ENCODE measurements around the gene TIMM21. TPM values are rescaled to one million over a fixed set of nuclear protein-coding genes. Genes with fewer than 3 reads are reported as not detected.

The TIMM21 gene
- total and polyA plus RNA-seq, 8 donors = 22.1 to 54.3 (median 45.9) TPM

- DNase-seq (no peak), ATAC-seq (no peak)
- H3K27me3 ChIP-seq = peaks cover 0 to 16% of the 10 kb centered on the region in 2 donors
- no peak overlapping the region for H3K4me3 ChIP-seq
- TF ChIP-seq, protein P1, sequence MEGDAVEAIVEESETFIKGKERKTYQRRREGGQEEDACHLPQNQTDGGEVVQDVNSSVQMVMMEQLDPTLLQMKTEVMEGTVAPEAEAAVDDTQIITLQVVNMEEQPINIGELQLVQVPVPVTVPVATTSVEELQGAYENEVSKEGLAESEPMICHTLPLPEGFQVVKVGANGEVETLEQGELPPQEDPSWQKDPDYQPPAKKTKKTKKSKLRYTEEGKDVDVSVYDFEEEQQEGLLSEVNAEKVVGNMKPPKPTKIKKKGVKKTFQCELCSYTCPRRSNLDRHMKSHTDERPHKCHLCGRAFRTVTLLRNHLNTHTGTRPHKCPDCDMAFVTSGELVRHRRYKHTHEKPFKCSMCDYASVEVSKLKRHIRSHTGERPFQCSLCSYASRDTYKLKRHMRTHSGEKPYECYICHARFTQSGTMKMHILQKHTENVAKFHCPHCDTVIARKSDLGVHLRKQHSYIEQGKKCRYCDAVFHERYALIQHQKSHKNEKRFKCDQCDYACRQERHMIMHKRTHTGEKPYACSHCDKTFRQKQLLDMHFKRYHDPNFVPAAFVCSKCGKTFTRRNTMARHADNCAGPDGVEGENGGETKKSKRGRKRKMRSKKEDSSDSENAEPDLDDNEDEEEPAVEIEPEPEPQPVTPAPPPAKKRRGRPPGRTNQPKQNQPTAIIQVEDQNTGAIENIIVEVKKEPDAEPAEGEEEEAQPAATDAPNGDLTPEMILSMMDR (IDR thresholded peaks at IDR 0.05) = no peak
- H3K36me3 ChIP-seq = no peaks in the 10 kb centered on the region
- no peaks in the 10 kb centered on the region for H3K9me3 ChIP-seq
- intact Hi-C loops (cut with DNase I) = no loop called here
- H3K27ac ChIP-seq = no peak overlapping the region
- H3K4me1 ChIP-seq = no peaks in the 10 kb centered on the region
Measured at GRCh38 chr18:74183130-74183529, 34.8 kb downstream of the TIMM21 start.

DNA sequence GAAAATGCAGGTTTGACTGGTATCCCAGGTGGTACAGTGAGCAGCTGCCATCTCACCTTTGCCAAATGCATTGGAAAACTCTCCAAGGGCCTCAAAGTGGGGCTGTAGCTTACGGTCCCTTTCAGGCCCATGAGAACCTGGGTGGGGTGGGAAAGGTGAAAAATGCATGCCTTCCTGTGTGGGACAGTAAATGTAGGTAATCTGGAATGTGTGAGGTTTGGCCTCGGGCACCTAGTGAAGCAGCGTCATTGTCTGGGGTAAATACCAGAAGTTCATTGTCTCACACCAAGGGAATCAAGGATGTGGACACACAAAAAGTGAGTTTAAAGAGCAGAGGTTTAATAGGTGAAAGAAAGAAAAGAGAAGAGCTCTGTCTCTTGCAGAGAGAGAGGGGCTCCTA lies 36.6 kb downstream of the TIMM21 start:
- DNase-seq (no peak), ATAC-seq (no peak)
- Histone ChIP-seq H3K36me3 (no peaks in the 10 kb centered on the region), H3K9me3 (no peaks in the 10 kb centered on the region), H3K4me1 (no peaks in the 10 kb centered on the region), H3K27me3 (peaks cover 0 to 16% of the 10 kb centered on the region in 2 donors), H3K27ac (no peak overlapping the region), H3K4me3 (no peak overlapping the region)
- intact Hi-C loops (cut with DNase I) = no loop called here
- TF ChIP-seq, protein P1 (IDR thresholded peaks at IDR 0.05) = no peak

DNA sequence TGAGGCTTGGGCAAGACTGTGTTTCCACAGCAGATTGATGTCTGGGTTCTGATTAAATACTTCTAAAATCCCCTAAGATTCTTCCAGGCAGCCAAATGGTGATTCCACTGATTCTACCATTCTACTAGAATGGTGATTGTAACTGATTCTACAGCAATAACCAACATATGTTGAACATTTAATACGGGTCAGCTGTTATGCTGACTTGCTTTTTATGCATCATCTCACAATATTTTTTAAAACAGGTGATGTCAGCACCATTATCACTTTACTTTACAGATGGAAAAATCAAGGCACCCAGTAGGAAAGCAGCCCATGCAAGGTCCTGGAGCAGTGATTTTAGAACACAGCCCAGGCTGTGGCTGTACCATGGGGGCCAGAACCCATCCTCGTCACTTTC lies 37.5 kb downstream of the TIMM21 start:
- H3K27ac ChIP-seq = no peak overlapping the region
- no peak overlapping the region for H3K4me3 ChIP-seq
- TF ChIP-seq, protein P1 (IDR thresholded peaks at IDR 0.05) = no peak
- no peaks in the 10 kb centered on the region for H3K36me3 ChIP-seq
- peaks cover 0 to 16% of the 10 kb centered on the region in 2 donors for H3K27me3 ChIP-seq
- intact Hi-C loops (cut with DNase I) = no loop called here
- H3K9me3 ChIP-seq = no peaks in the 10 kb centered on the region
- DNase-seq (no peak), ATAC-seq (no peak)
- H3K4me1 ChIP-seq = no peaks in the 10 kb centered on the region

GRCh38 chr18:74186661-74187060 lies 38.3 kb downstream of the TIMM21 start:
- Histone ChIP-seq H3K4me3 (no peak overlapping the region), H3K4me1 (no peaks in the 10 kb centered on the region), H3K9me3 (no peaks in the 10 kb centered on the region), H3K27me3 (peaks cover 0 to 16% of the 10 kb centered on the region in 2 donors), H3K36me3 (no peaks in the 10 kb centered on the region), H3K27ac (no peak overlapping the region)
- no peak for DNase-seq
- TF ChIP-seq, protein P1 (IDR thresholded peaks at IDR 0.05) = no peak
- ATAC-seq = no peak
- intact Hi-C loops (cut with DNase I) = no loop called here

DNA sequence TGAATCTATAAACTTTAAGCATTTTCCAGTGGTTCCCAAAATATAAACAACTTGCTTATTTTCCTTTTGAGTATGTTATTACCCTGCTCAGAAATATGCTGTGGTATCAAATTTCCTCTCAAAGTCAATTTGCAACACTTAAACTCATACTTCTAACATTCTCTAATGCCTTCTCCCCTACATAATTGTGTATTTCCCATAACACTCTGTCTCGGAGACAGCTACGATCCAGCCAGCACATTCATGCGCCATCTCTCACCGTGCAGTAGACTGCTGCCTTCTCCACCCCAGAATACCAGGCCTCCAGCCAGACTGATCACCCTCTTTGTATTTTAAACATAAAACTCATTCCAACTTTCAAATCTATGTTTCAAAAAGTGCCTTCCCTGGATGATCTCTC lies 41.8 kb downstream of the TIMM21 start:
- no peak overlapping the region for H3K4me3 ChIP-seq
- ATAC-seq (peak; percentile 73), DNase-seq (peak in 1 of 4 donors; percentile 16)
- H3K4me1 ChIP-seq = no peaks in the 10 kb centered on the region
- H3K27ac ChIP-seq = no peak overlapping the region
- H3K9me3 ChIP-seq = no peaks in the 10 kb centered on the region
- no peaks in the 10 kb centered on the region for H3K36me3 ChIP-seq
- peaks cover 0 to 14% of the 10 kb centered on the region in 2 donors for H3K27me3 ChIP-seq
- TF ChIP-seq, protein P1 (IDR thresholded peaks at IDR 0.05) = no peak
- intact Hi-C loops (cut with DNase I) = loop anchor here (5.0 to 10.0 kb wide), 2 partner anchors 152 to 155 kb away; no protein-coding TSS in a partner anchor
